ENCODE measurements around the gene CDC42SE1.

CDC42SE1 gene

DNA sequence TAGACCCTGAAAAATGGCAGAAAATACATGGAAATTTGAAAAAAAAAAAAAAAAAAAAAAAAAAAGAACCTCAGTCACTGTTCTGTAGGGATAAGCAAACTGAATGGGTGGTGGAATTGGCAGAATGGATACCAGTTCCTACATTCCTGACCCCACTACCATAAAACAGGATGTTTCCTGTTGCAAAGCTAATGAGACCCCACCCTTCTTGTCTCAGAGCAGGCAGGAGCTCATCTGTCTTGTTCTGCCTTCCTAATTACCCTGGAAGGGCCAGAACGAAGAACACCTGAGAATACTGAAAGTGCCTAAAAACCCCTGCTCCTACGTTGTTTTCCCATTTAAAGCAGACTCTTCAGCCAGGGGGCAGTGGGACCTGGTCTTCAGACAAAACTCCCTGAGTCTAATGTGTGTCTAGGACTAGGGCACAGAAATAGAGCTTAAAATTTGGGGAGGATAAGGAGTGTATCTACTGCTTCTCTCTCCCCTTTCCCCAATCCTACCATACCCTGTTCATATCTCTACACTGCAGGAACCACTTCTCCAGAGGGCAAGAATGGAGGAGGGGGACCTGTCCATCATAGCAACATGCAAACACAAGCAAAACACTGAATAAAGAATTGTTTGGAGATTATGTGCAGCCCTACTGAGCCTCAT lies 7.9 kb downstream of the CDC42SE1 start:
- DNase-seq, result no peak

DNA sequence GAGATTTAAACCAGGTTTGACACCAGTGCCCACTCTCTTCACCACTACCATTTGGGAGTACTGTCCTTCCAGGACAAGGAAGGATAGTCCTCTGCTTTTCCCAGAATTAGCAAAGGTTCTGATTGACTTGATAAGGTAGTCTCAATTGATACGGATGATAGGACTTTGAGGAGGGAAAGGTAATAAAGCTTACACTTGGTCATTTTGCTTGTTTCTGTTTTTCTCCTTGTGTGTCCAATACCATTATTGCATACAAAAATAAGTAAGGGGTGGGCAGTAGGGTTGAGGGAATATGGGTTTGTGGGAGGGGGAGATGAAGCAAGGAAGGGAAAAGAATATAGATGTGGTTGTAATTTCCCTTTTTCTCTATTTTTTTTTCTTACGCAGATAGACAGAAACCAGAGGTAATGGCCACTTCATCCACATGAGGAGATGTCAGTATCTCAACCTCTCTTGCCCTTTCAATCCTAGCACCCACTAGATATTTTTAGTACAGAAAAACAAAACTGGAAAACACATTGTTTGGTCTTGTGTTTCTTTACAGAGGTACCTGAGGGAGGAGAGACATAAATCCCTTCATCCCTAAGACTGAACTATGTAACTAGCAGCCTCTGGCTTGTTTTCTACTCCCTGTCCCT lies 9.3 kb downstream of the CDC42SE1 start:
- DNase-seq, result no peak

DNA sequence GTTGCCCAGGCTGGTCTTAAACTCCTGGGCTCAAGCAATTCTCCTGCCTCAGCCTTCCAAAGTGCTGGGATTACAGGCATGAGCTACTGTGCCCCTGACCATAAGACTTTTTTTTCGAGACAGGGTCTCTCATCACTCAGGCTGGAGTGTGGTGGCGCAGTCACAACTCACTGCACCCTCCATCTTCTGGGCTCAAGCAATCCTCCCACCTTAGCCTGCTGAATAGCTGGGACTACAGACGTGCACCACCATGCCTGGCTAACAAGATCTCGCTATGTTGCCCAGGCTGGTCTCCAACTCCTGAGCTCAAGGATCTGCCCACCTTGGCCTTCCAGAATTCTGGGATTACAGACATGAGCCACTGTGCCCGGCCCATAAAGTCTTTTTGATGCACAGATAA lies 10.0 kb downstream of the CDC42SE1 start:
- no peak for DNase-seq

DNA sequence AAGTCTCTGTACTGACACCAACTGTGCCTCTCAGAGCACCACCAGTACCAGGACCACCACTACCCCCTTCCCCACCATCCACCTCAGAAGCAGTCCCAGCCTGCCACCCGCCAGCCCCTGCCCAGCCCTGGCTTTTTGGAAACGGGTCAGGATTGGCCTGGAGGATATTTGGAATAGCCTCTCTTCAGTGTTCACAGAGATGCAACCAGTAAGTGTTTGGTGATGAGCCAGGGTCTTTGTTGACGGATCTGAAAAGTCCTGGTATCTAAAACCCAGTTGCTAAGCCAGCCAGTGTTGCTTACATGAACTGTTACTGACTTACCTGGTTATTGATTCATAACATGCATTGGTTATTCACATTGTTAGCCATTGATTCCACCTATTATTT lies 10.8 kb downstream of the CDC42SE1 start:
- no peak for DNase-seq

DNA sequence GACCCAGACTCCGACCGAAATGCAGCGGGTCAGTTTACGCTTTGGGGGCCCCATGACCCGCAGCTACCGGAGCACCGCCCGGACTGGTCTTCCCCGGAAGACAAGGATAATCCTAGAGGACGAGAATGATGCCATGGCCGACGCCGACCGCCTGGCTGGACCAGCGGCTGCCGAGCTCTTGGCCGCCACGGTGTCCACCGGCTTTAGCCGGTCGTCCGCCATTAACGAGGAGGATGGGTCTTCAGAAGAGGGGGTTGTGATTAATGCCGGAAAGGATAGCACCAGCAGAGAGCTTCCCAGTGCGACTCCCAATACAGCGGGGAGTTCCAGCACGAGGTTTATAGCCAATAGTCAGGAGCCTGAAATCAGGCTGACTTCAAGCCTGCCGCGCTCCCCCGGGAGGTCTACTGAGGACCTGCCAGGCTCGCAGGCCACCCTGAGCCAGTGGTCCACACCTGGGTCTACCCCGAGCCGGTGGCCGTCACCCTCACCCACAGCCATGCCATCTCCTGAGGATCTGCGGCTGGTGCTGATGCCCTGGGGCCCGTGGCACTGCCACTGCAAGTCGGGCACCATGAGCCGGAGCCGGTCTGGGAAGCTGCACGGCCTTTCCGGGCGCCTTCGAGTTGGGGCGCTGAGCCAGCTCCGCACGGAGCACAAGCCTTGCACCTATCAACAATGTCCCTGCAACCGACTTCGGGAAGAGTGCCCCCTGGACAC lies 11.3 kb downstream of the CDC42SE1 start:
- DNase-seq, result peak; percentile 67

DNA sequence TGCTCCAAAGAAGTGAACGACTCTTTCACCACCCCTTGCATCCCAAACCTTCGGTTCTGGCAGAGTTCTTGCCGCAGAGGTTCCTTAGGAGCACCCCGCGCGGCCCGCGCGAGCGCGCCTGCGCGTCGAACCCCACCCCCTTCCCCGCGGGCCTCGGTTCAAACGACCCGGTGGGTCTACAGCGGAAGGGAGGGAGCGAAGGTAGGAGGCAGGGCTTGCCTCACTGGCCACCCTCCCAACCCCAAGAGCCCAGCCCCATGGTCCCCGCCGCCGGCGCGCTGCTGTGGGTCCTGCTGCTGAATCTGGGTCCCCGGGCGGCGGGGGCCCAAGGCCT lies 11.9 kb downstream of the CDC42SE1 start, which contains the start of gene C1orf56:
Gene C1orf56 (plus strand): TSS at position 161 of the 334 bp plus-strand sequence. CDS start 97 bp downstream, at position 258.
- DNase-seq, result peak; percentile 70

DNA sequence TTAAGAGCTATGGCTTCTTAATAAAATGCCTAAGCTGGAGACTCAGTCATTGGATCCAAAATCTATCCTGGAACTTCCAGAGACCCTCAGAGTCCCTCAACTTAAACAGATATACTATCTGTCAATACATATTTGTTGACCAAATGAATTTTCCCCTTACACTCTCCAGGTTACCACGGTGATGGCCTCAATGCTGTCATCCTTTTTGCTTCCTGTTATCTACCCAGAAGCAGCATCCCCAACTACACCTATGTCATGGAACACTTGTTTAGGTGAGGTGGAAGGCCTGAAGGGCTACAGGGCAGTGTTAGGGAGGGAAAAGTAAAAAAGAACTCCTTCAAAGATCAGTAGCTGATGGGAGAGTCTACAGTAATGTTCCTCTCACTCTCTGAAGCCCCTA lies 16.3 kb downstream of the CDC42SE1 start:
- peak; percentile 38 for DNase-seq

DNA sequence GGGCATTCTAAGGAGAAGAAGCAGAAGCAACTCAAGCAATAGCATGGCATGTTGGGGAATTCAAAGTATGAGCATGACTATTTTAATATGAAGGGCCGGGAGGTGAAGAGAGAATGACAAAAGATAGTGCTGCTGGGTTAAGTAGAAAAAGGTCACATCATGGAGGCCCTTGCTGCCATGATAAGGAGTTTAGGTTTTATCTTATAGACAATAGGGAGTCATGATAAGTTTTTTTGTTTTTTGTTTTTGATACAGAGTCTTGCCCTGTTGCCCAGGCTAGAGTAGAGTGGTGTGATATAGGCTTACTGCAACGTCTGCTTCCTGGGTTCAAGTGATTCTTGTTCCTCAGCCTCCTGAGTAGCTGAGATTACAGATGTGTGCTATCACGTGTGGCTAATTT lies 19.9 kb downstream of the CDC42SE1 start:
- no peak for DNase-seq

DNA sequence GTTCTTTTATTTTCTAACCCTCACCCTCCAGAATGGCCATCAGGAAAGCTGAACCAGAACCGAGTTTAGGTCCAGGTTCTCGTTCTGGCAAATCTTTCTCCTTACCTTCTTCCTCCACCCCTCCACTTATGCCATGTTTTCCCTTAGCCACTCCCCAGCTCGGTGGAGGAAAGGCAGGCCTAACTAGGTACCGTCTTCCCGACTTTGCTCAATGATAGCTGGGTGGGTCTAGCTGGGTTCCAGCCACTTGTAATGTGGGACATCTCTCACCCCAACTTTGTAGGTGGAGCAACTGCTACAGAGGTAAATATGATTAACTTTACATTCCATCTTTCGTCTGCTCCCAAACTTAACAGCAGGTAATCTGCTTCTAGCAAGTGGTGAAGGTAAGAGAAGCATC lies 22.4 kb downstream of the CDC42SE1 start:
- DNase-seq, result no peak

DNA sequence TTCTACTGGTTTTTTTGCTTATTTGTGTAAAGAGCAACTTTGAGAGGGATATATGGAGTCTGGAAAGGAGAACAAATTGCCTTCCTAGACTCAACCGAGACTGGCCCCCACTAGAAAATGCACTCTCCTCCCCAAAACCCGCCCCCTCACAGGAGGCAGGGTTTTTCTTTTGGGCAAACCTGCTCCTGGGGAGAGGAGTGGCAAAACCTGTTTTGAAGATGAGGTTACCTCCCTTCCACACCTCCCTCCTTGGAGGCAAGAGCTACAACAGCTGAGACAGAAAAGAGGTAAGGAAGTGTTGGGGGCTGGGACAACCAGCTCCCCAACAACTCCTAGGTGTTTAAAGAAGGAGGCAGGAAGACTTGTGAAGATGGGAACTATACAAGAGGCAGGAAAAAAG lies 23.1 kb downstream of the CDC42SE1 start, which contains the start of gene BNIPL:
Gene BNIPL (plus strand): TSS at position 231 of the 400 bp plus-strand sequence. CDS start 140 bp downstream, at position 371.
- DNase-seq, result no peak

DNA sequence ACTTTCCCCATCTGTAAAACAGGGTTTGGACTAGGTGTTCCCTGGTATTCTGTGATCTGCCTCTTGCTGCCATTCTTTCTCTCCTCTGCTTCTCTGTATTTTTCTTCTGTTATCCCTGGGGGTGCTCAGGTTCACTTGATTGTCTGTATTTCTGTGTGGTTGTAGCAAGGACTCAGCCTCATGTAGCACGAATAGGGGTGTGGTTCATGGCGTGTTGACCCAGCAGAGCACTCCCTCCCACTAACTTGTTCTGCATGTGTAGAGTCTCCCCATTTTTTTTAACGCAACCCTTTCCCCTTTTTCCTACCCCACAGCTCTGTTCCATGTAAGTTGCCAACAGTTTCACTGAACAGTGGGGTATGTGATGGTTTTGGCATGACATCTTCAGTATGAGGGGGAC lies 24.3 kb downstream of the CDC42SE1 start:
- no peak for DNase-seq

DNA sequence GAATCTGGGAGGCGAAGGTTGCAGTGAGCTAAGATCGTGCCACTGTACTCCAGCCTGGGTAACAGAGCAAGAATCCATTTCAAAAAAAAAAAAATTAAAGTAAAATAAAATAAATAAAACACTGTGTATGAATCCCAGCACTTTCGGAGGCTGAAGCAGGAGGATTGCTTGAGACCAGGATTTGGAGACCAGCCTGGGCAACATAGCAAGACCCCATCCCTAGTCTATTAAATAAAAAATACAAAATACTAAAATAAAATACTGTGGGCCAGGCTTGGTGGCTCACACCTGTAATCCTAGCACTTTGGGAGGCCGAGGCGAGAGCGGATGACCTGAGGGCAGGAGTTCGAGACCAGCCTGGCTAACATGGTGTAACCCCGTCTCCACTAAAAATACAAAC lies 27.3 kb downstream of the CDC42SE1 start:
- DNase-seq, result no peak

DNA sequence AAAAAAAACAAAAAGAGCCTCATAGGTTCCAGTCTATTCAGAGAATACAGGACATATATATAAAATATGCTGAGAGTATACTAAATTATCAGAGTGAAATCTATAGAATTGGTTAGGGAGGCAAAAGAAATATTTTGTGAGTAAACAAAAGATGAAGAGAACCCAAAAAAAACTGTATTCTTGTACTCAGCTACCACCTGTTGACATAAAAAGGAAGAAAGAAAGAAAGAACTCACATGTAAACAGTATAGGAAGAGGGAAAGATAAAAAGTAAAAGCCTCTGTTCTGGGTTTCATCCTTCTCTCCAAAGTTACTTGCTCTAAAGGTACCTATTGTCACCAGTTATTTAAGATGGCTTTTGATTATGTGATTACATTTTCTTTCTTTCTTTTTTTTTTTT lies 33.0 kb downstream of the CDC42SE1 start:
- DNase-seq, result no peak

DNA sequence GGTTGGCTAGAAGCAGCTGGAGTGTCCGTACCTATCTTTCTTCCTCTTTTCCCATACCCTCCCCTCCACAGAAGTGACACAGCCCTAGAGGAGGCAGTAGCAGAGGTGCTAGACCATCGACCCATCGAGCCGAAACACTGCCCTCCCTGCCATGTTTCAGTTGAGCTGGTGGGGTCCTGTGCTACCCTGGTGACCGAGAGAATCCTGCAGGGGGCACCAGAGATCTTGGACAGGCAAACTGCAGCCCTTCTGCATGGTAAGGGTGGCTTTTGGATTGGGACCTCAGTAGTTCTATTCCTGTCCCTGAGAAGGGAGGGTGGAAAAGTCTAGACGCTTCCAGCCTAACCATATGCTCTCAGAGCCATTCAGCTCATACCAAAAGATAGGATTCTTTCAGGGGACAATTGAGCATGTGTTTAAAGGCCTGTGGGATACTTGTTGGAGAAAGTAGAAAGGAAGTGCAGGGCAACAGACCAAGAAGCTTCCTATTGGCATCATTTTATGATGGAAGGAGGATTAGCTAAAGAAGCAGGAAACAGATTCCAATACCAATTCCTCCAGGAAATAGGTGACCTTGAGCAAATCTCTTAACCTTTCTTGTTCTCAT lies 34.8 kb downstream of the CDC42SE1 start:
- DNase-seq, result peak; percentile 91

DNA sequence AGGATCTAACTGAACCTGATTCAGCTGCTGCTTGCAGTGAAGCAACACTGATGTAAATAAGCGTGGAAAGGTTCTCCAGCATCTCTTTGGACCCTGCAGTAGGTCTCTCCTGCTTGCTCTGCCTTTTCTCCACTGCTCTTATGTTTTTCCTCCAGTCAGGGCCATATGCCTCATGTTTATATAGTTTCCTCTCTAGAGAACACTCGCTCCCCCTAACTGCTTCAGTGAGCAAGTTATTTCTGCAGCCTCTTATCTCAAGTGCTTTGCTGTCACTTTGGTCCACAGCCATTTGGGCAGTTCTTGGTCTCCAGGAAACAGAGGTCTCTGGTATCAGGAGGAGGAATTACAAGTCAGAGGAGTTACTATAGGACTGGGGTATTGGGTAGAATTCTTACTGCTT lies 45.9 kb downstream of the CDC42SE1 start:
- DNase-seq, result no peak

DNA sequence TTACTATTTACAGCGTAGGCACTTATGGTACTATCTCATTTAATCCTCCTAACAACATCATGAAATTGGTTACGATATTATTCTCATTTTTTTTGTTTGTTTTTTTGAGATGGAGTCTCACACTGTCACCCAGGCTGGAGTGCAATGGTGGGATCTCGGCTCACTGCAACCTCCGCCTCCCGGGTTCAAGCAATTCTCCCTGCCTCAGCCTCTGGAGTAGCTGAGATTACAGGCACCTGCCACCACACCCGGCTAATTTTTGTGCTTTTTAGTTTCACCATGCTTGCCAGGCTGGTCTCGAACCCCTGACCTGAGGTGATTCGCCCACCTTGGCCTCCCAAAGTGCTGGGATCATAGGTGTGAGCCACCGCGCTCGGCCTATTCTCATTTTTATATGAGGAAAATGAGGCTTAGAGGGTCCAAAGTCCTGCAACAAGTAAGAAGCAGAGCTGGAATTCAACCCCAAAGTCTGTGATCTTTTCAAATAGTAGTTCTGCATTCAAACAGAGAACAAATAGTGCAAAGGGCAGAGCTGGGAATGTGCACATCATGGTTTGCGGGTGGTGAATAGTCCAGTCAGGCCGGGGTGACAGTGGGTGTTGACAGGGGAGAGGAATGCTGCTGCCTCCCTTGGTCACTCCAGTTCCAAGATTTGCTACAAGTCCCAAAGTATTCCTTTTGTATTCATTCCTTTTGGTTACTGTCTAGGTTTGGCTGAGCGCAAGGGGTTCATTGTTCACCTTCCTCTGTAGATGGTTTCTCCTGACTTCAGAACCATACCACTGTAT lies 46.5 kb downstream of the CDC42SE1 start:
- no peak for DNase-seq

DNA sequence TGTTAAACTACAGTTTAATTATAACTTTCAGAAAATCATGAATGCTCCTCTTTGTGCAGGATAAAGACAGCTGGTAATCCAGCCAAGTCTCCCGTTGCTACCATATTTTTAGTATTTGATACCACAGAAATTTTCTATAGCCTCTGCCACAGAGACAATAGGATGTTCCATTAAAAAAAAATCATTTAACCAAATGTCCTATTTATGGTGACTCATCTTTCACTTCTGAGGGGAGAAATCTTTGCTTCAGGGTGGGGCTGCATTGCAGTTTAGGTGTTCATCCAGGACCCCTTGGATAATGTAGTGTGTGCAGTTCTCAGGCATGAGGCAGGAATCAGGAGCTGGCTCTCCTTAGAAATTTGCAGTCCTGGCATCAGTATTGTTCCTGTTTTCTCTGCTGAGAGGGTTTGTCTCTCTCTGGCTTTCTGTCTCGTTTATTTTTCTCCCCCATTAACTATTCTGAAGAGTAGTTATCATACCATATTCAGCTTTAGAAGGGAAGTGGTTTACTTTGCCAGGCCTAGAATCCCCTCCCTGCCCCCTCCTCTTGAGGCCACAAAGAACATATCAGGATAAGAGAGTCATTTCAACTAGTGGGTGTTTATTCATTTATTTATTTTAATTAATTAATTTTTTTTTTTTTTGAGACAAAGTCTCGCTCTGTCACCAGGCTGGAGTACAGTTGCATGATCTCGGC lies 48.1 kb downstream of the CDC42SE1 start:
- DNase-seq, result no peak

DNA sequence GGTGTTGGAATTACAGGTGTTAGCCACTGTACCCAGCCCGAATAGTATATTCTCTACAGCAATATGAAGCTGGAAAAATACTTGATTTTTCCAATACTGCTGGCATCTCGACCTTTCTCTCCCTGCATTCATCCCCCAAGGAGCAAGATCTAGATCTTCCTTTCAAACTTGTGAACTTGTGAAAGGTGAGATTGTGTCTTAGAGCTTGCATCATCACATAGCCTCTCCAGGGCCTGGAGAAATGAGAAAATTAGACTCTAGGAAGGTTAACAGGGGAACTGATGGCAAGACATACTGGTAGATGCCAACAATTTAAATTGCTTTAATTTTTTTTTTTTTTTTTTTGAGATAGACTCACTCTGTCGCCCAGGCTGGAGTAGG lies 49.1 kb downstream of the CDC42SE1 start:
- no peak for DNase-seq

DNA sequence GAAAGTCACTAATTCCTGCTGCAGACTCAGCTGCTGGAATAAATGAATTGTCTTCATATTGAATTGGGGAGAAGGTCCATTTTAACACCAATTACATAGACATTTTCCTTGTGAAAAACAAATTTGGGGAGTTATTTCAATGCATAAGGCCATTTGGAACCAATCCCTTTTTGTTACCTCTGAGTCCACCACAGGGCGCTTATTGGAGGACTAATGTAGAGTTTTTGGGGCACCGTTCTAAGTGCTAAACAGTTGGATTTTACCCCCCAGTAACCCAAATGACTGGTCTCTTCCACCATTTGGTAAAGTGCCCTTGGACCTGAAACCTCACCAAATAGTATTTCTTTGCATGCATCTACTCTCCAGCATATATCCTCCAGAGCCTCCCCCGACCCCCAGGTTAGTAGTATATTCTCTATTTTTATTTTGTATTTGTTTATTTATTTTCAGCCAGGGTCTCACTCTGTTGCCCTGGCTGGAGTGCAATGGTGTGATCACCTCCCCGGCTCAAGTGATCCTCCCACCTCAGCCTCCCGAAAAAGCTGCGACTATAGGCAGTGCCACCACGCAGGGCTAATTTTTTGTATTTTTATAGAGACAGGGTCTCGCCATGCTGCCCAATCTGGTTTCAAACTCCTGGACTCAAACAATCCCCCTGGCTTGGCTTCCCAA lies 49.6 kb downstream of the CDC42SE1 start:
- DNase-seq, result no peak

DNA sequence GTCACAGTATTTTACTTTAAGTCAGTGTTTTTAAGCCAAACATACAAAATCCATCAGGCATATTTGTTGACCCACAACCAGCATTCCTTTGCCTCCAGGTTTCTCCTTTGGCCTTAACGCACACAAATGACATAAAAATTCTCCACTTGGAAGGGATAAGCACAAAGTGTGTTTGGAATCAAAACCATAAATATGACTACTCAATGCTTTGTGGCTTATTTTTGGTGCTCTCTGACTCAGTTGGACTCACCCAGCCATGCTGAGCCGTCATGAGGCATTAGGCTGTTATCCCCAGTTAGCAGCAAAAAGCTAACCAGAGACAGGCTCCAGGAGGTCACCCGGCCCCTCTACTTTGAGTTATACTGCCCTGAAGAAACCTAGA lies 50.2 kb downstream of the CDC42SE1 start:
- no peak for DNase-seq
